Measurements from ENCODE around the gene PLEKHB2.
"Not testable (repeated sequence)": the region's sequence is repeated elsewhere in the genome, so short reads cannot be mapped to it uniquely, and the experiment has no call there.

PLEKHB2 gene

GRCh38 chr2:131105156-131105949, at the start of gene PLEKHB2:
TSS of gene PLEKHB2 (plus strand) at chr2:131105336. CDS start at chr2:131120942, 15,606 bp downstream.
- DNase-seq (ENCODE audit: low spot score): peak; percentile 87

GRCh38 chr2:131056204-131056931, 48.8 kb upstream of the PLEKHB2 start:
- no peak for DNase-seq (ENCODE audit: low spot score)

GRCh38 chr2:131056932-131057287, 48.2 kb upstream of the PLEKHB2 start:
- DNase-seq (ENCODE audit: low spot score): no peak

GRCh38 chr2:131058214-131058843, 46.8 kb upstream of the PLEKHB2 start:
- no peak for DNase-seq (ENCODE audit: low spot score)

GRCh38 chr2:131058920-131059319, 46.2 kb upstream of the PLEKHB2 start:
- DNase-seq (ENCODE audit: low spot score): no peak

- no peak for DNase-seq (ENCODE audit: low spot score)
Observed at GRCh38 chr2:131063501-131064283, 41.4 kb upstream of the PLEKHB2 start.

GRCh38 chr2:131064589-131065512, 40.3 kb upstream of the PLEKHB2 start:
- DNase-seq (ENCODE audit: low spot score): no peak

GRCh38 chr2:131067465-131068125, 37.5 kb upstream of the PLEKHB2 start:
- DNase-seq (ENCODE audit: low spot score): no peak

GRCh38 chr2:131068172-131068571, 37.0 kb upstream of the PLEKHB2 start:
- DNase-seq (ENCODE audit: low spot score): not testable (repeated sequence)

- DNase-seq (ENCODE audit: low spot score): not testable (repeated sequence)
Observed at GRCh38 chr2:131075578-131075977, 29.6 kb upstream of the PLEKHB2 start.

GRCh38 chr2:131076707-131077106, 28.4 kb upstream of the PLEKHB2 start:
- DNase-seq (ENCODE audit: low spot score): peak; percentile 65

- DNase-seq (ENCODE audit: low spot score): no peak
Observed at GRCh38 chr2:131077182-131077846, 27.8 kb upstream of the PLEKHB2 start.

GRCh38 chr2:131077966-131078365, 27.2 kb upstream of the PLEKHB2 start:
- DNase-seq (ENCODE audit: low spot score): no peak

- DNase-seq (ENCODE audit: low spot score): not testable (repeated sequence)
Observed at GRCh38 chr2:131079931-131080330, 25.2 kb upstream of the PLEKHB2 start.

- no peak for DNase-seq (ENCODE audit: low spot score)
Observed at GRCh38 chr2:131081190-131081589, 23.9 kb upstream of the PLEKHB2 start.

- no peak for DNase-seq (ENCODE audit: low spot score)
Observed at GRCh38 chr2:131085646-131086045, 19.5 kb upstream of the PLEKHB2 start.

- no peak for DNase-seq (ENCODE audit: low spot score)
Observed at GRCh38 chr2:131092458-131093005, 12.6 kb upstream of the PLEKHB2 start.

- DNase-seq (ENCODE audit: low spot score): peak; percentile 86
Observed at GRCh38 chr2:131093006-131093695, 12.0 kb upstream of the PLEKHB2 start, which contains the start of gene FAM168B. TSS of gene FAM168B (minus strand) at chr2:131093460. CDS start at chr2:131082646, 10,814 bp downstream.

Data from HuH-7 (cell line).